ENCODE results near the gene TRIM14.

The TRIM14 gene

GRCh38 chr9:98108531-98109031 lies 10.4 kb downstream of the TRIM14 start:
- TF ChIP-seq CTCF (conservative IDR thresholded peaks at IDR 0.05; ENCODE audit: low read length): no peak
- TF ChIP-seq EZH2phosphoT487 (IDR thresholded peaks at IDR 0.05; ENCODE audit: borderline replicate concordance): no peak
- Histone ChIP-seq H3K4me3 (ENCODE audit: low read length, poor library complexity, severe bottlenecking) (peak overlapping the region; percentile 12), H3K4me1 (ENCODE audit: insufficient read depth, low read length, poor library complexity, severe bottlenecking) (peaks cover 43% of the 10 kb centered on the region), H2AFZ (ENCODE audit: low read length) (no peak overlapping the region), H3K9me3 (ENCODE audit: insufficient read depth, low read depth, low read length) (no peaks in the 10 kb centered on the region), H3F3A (ENCODE audit: low read depth) (no peaks in the 10 kb centered on the region), H3K9ac (ENCODE audit: low read depth, low read length, poor library complexity, severe bottlenecking) (peak overlapping the region; percentile 56), H4K20me1 (ENCODE audit: insufficient read depth, low read length, poor library complexity, severe bottlenecking) (no peaks in the 10 kb centered on the region), H3K36me3 (ENCODE audit: insufficient read depth, low read length) (no peaks in the 10 kb centered on the region), H3K9me2 (replicated peaks; ENCODE audit: low read depth, low read length) (no peaks in the 10 kb centered on the region), H3K4me2 (ENCODE audit: low read depth, low read length, poor library complexity, severe bottlenecking) (peak overlapping the region; percentile 38), H3K27me3 (ENCODE audit: insufficient read depth, low read length, poor library complexity, severe bottlenecking) (no peaks in the 10 kb centered on the region), H3K79me2 (ENCODE audit: insufficient read depth, low read length) (peaks cover 3% of the 10 kb centered on the region; the same call in 1 of the 2 replicates)

GRCh38 chr9:98107926-98108325 lies 11.1 kb downstream of the TRIM14 start:
- peak overlapping the region; percentile 56 for H3K9ac ChIP-seq (ENCODE audit: low read depth, low read length, poor library complexity, severe bottlenecking)
- H3K4me3 ChIP-seq (ENCODE audit: low read length, poor library complexity, severe bottlenecking): no peak overlapping the region
- H3K79me2 ChIP-seq (ENCODE audit: insufficient read depth, low read length): peaks cover 3% of the 10 kb centered on the region; the same call in 1 of the 2 replicates
- H3F3A ChIP-seq (ENCODE audit: low read depth): no peaks in the 10 kb centered on the region
- H3K9me3 ChIP-seq (ENCODE audit: insufficient read depth, low read depth, low read length): no peaks in the 10 kb centered on the region
- H3K27me3 ChIP-seq (ENCODE audit: insufficient read depth, low read length, poor library complexity, severe bottlenecking): no peaks in the 10 kb centered on the region
- H3K36me3 ChIP-seq (ENCODE audit: insufficient read depth, low read length): no peaks in the 10 kb centered on the region
- H4K20me1 ChIP-seq (ENCODE audit: insufficient read depth, low read length, poor library complexity, severe bottlenecking): no peaks in the 10 kb centered on the region
- peaks cover 46% of the 10 kb centered on the region for H3K4me1 ChIP-seq (ENCODE audit: insufficient read depth, low read length, poor library complexity, severe bottlenecking)
- H3K4me2 ChIP-seq (ENCODE audit: low read depth, low read length, poor library complexity, severe bottlenecking): peak overlapping the region; percentile 38
- H2AFZ ChIP-seq (ENCODE audit: low read length): no peak overlapping the region
- TF ChIP-seq CTCF (conservative IDR thresholded peaks at IDR 0.05; ENCODE audit: low read length) (no peak), EZH2phosphoT487 (IDR thresholded peaks at IDR 0.05; ENCODE audit: borderline replicate concordance) (no peak)
- H3K9me2 ChIP-seq (replicated peaks; ENCODE audit: low read depth, low read length): no peaks in the 10 kb centered on the region

GRCh38 chr9:98105006-98105405 lies 14.0 kb downstream of the TRIM14 start:
- Histone ChIP-seq H3K9ac (ENCODE audit: low read depth, low read length, poor library complexity, severe bottlenecking) (peak overlapping the region; percentile 42), H3K4me1 (ENCODE audit: insufficient read depth, low read length, poor library complexity, severe bottlenecking) (peaks cover 68% of the 10 kb centered on the region), H3K9me2 (replicated peaks; ENCODE audit: low read depth, low read length) (no peaks in the 10 kb centered on the region), H3K9me3 (ENCODE audit: insufficient read depth, low read depth, low read length) (no peaks in the 10 kb centered on the region), H3F3A (ENCODE audit: low read depth) (peaks cover 14% of the 10 kb centered on the region), H2AFZ (ENCODE audit: low read length) (no peak overlapping the region; the same call in 1 of the 2 replicates), H3K4me3 (ENCODE audit: low read length, poor library complexity, severe bottlenecking) (no peak overlapping the region), H4K20me1 (ENCODE audit: insufficient read depth, low read length, poor library complexity, severe bottlenecking) (no peaks in the 10 kb centered on the region), H3K36me3 (ENCODE audit: insufficient read depth, low read length) (no peaks in the 10 kb centered on the region), H3K4me2 (ENCODE audit: low read depth, low read length, poor library complexity, severe bottlenecking) (peak overlapping the region; percentile 16), H3K27me3 (ENCODE audit: insufficient read depth, low read length, poor library complexity, severe bottlenecking) (no peaks in the 10 kb centered on the region), H3K79me2 (ENCODE audit: insufficient read depth, low read length) (peaks cover 3% of the 10 kb centered on the region; the same call in 1 of the 2 replicates)
- TF ChIP-seq EZH2phosphoT487 (IDR thresholded peaks at IDR 0.05; ENCODE audit: borderline replicate concordance) (no peak), CTCF (conservative IDR thresholded peaks at IDR 0.05; ENCODE audit: low read length) (no peak)
